Mucosa of descending colon (tissue), 3 donors: ENCODE measurements around the gene LHX3. TPM values are rescaled to one million over a fixed set of nuclear protein-coding genes. Genes with fewer than 3 reads are reported as not detected.
A peak's percentile ranks its signal among the peaks of the same experiment; 100 is the strongest.

Experiments
- ATAC-seq: fragments of 200-7000 bp; cut with Tn5 transposase; one replicate; pipeline ENCODE4 v1.9.1; 2020; ENCODE audit warnings: mild to moderate bottlenecking, moderate library complexity
- DNase-seq, 3 donors: peaks; one replicate each; pipeline ENCODE4 v3.0.0-alpha.2; 2020
- H3K36me3 ChIP-seq: fragments of 200-600 bp; one replicate; pipeline ENCODE4 v1.8.0; 2021; ENCODE audit warnings: low read depth, mild to moderate bottlenecking
- H3K4me1 ChIP-seq: fragments of 200-600 bp; one replicate; pipeline ENCODE4 v1.8.0; 2021; ENCODE audit warnings: low read depth, mild to moderate bottlenecking
- H3K4me3 ChIP-seq: fragments of 200-600 bp; one replicate; pipeline ENCODE4 v1.8.0; 2021; ENCODE audit warnings: mild to moderate bottlenecking
- H3K9me3 ChIP-seq: fragments of 200-600 bp; one replicate; pipeline ENCODE4 v1.8.0; 2021; ENCODE audit warnings: mild to moderate bottlenecking
- CTCF ChIP-seq: fragments of 200-600 bp; IDR thresholded peaks from one replicate; pipeline ENCODE4 v1.8.0; 2022; ENCODE audit warnings: antibody characterized with exemption, mild to moderate bottlenecking
- intact Hi-C, 2 donors: fragments of 100-400 bp; cut with DNase I in 1 of 2; cut with micrococcal nuclease in 1 of 2; formaldehyde crosslinking; loops; one replicate each; pipeline versions ENCODE4 v1.11.0 to v1.11.1; 2022; cut with DNase I, micrococcal nuclease
- total RNA-seq, 3 donors: library from RNA; stranded (reverse); fragmentation: NEBNext Ultra II Directional in 2 of 3; extraction: Animal tissue kit (Norgen Biotek cat#: 25700) in 2 of 3; gene quantifications; one replicate each; pipeline versions ENCODE4 v1.2.1 to v1.2.4, GENCODE V29; 2021 to 2023
- donor health status: DM: no; HTN: no; CAD: no; lungs with moderate emphysema.
- donor health status: DM: no; HTN: no; CAD: no.
- donor health status: DM: no; HTN: yes; CAD: no.

LHX3 gene
- total RNA-seq, 3 donors from 2014 or later = not detected

- Histone ChIP-seq H3K4me1 (no peaks in the 10 kb centered on the region), H3K9me3 (no peaks in the 10 kb centered on the region), H3K4me3 (no peak overlapping the region), H3K36me3 (no peaks in the 10 kb centered on the region)
- no peak for TF ChIP-seq CTCF
- intact Hi-C loops = no loop called here
- ATAC-seq = no peak
- no peak for DNase-seq
These were observed 44.5 kb downstream of the LHX3 start for GRCh38 chr9:136160381-136160841.

- ATAC-seq = no peak
- intact Hi-C loops = no loop called here
These were observed 45.1 kb downstream of the LHX3 start for GRCh38 chr9:136159851-136160250.

GRCh38 chr9:136157477-136158265, 47.3 kb downstream of the LHX3 start:
- no peaks in the 10 kb centered on the region for H3K9me3 ChIP-seq
- intact Hi-C loops = no loop called here
- H3K36me3 ChIP-seq = no peaks in the 10 kb centered on the region
- H3K4me1 ChIP-seq = no peaks in the 10 kb centered on the region
- no peak for TF ChIP-seq CTCF
- peak in 1 of 3 donors; percentile 38 for DNase-seq
- no peak for ATAC-seq
- no peak overlapping the region for H3K4me3 ChIP-seq

More at GRCh38 chr9:136159851-136160250, 45.1 kb downstream of the LHX3 start:
- Histone ChIP-seq H3K4me1 (no peaks in the 10 kb centered on the region), H3K36me3 (no peaks in the 10 kb centered on the region), H3K9me3 (no peaks in the 10 kb centered on the region), H3K4me3 (no peak overlapping the region)
- DNase-seq = peak in 1 of 3 donors; percentile 41
- no peak for TF ChIP-seq CTCF

- intact Hi-C loops = no loop called here
- Histone ChIP-seq H3K4me1 (no peaks in the 10 kb centered on the region), H3K4me3 (no peak overlapping the region), H3K9me3 (no peaks in the 10 kb centered on the region), H3K36me3 (no peaks in the 10 kb centered on the region)
- ATAC-seq = no peak
- no peak for TF ChIP-seq CTCF
- DNase-seq = peak in 1 of 3 donors; percentile 30
These were observed 48.5 kb downstream of the LHX3 start for GRCh38 chr9:136156209-136157120.

- no peaks in the 10 kb centered on the region for H3K4me1 ChIP-seq
- no peak for TF ChIP-seq CTCF
- no peaks in the 10 kb centered on the region for H3K9me3 ChIP-seq
- DNase-seq = no peak
- intact Hi-C loops = no loop called here
- ATAC-seq = no peak
- no peak overlapping the region for H3K4me3 ChIP-seq
- no peaks in the 10 kb centered on the region for H3K36me3 ChIP-seq
These were observed 49.4 kb downstream of the LHX3 start for GRCh38 chr9:136155576-136155975.
